AG04449 (cell line): Measurements from ENCODE around the gene FAM171A1.

Experiments used
- CTCF ChIA-PET: fragments of 350-600 bp; formaldehyde crosslinking; extraction: SDS; loops from one replicate; lab custom pipeline; 2021; ENCODE audit warnings: antibody characterized with exemption; lab: Yijun Ruan, JAX
- POLR2A ChIA-PET: fragments of 400-600, 350-600 bp; formaldehyde crosslinking; extraction: SDS; loops from one replicate; lab custom pipeline; 2020; ENCODE audit warnings: antibody characterized with exemption, inconsistent platforms; lab: Yijun Ruan, JAX
- DNase-seq: peaks from one replicate; pipeline ENCODE4 v3.0.0-alpha.2; 2010; ENCODE audit warnings: low read depth, low spot score
- H3K4me3 ChIP-seq: 2 replicates; pipeline ENCODE4 v1.5.1; 2011; ENCODE audit warnings: low read depth, mild to moderate bottlenecking, control low read depth, low read length
- CTCF ChIP-seq: IDR thresholded peaks from one replicate; pipeline ENCODE4 v1.5.1; 2011; ENCODE audit warnings: mild to moderate bottlenecking, moderate library complexity, low read length, control low read depth, inconsistent platforms; ENCODE audit not compliant: insufficient read depth; ENCODE audit errors: missing control alignments

FAM171A1 gene

GRCh38 chr10:15259136-15259535 is 112.0 kb downstream of the FAM171A1 start:
- CTCF ChIA-PET, result interaction anchor here (0.9 to 1.5 kb wide), 2 partner anchors 11 to 50 kb away, joined by 4 read pairs; no protein-coding TSS in a partner anchor
- TF ChIP-seq CTCF, result no peak

GRCh38 chr10:15258255-15258654 is 112.8 kb downstream of the FAM171A1 start:
- no peak for TF ChIP-seq CTCF
- POLR2A ChIA-PET, result no interaction called here
- no peak for DNase-seq
- CTCF ChIA-PET, result no interaction called here
- no peak overlapping the region for H3K4me3 ChIP-seq

More at GRCh38 chr10:15259136-15259535, 112.0 kb downstream of the FAM171A1 start:
- DNase-seq, result no peak
- no peak overlapping the region for H3K4me3 ChIP-seq
- POLR2A ChIA-PET, result no interaction called here

- no peak for TF ChIP-seq CTCF
- no peak for DNase-seq
- H3K4me3 ChIP-seq, result no peak overlapping the region
- ChIA-PET CTCF (no interaction called here), POLR2A (no interaction called here)
Observed at GRCh38 chr10:15255961-15256360, 115.1 kb downstream of the FAM171A1 start.

- no peak overlapping the region for H3K4me3 ChIP-seq
- POLR2A ChIA-PET, result no interaction called here
- CTCF ChIA-PET, result interaction anchor here (0.6 kb wide), 1 partner anchor 15 kb away, joined by 3 read pairs; no protein-coding TSS in a partner anchor
- no peak for TF ChIP-seq CTCF
- DNase-seq, result no peak
Observed at GRCh38 chr10:15254808-15255648, 116.1 kb downstream of the FAM171A1 start.

GRCh38 chr10:15253951-15254807 is 116.9 kb downstream of the FAM171A1 start:
- no peak overlapping the region for H3K4me3 ChIP-seq
- TF ChIP-seq CTCF, result no peak
- ChIA-PET CTCF (interaction anchor here (0.6 to 1.1 kb wide), 2 partner anchors 13 to 16 kb away, joined by 3 read pairs; no protein-coding TSS in a partner anchor), POLR2A (no interaction called here)
- no peak for DNase-seq

GRCh38 chr10:15252396-15252795 is 118.7 kb downstream of the FAM171A1 start:
- CTCF ChIA-PET, result interaction anchor here (0.7 kb wide), 1 partner anchor 167 kb away, joined by 4 read pairs; no protein-coding TSS in a partner anchor
- POLR2A ChIA-PET, result no interaction called here
- no peak for TF ChIP-seq CTCF
- no peak for DNase-seq
- H3K4me3 ChIP-seq, result no peak overlapping the region
